B cell (primary cell): ENCODE results near the gene FLNB. TPM values are rescaled to one million over a fixed set of nuclear protein-coding genes. Genes with fewer than 3 reads are reported as not detected.

Source experiments
- ATAC-seq: fragments of 200-7000 bp; cut with Tn5 transposase; one replicate; pipeline ENCODE4 v1.10.0; 2021; ENCODE audit warnings: low read depth, mild to moderate bottlenecking, moderate number of reproducible peaks, moderate library complexity
- CTCF ChIA-PET: fragments of 350-600 bp; sonication (Branson Sonifier 250); formaldehyde crosslinking; loops from one replicate; lab custom pipeline; 2021; ENCODE audit warnings: antibody characterized with exemption, inconsistent platforms; lab: Charles Lee
- POLR2A ChIA-PET: fragments of 350-600 bp; sonication (Branson Sonifier 250); formaldehyde crosslinking; loops from one replicate; lab custom pipeline; 2021; ENCODE audit warnings: antibody characterized with exemption; lab: Charles Lee
- DNase-seq: peaks from one replicate; pipeline ENCODE4 v3.0.0; 2013
- H2AFZ ChIP-seq: 2 replicates; pipeline ENCODE4 v1.6.1; 2012; ENCODE audit warnings: mild to moderate bottlenecking, low read depth, low read length; ENCODE audit not compliant: insufficient read depth, poor library complexity, severe bottlenecking
- H3K27ac ChIP-seq, 2 donors: 1 replicate in 1 of 2; 2 replicates in 1 of 2; pipeline ENCODE4 v1.5.1; 2012 to 2013; ENCODE audit warnings: low read length in 2 of 2, mild to moderate bottlenecking in 2 of 2, moderate library complexity in 1 of 2
- H3K27me3 ChIP-seq, 4 experiments: fragments of 200-600 bp in 1 of 4; sonication (generic) in 1 of 4; replicated peaks in 1 of 4; 1 replicate in 2 of 4; 2 replicates in 2 of 4; pipeline versions ENCODE4 v1.6.1 to v1.7.0; 2013 to 2016; ENCODE audit warnings: low read length in 3 of 4, mild to moderate bottlenecking in 2 of 4, mixed read lengths in 1 of 4, moderate library complexity in 1 of 4; ENCODE audit not compliant: insufficient read depth in 4 of 4, control insufficient read depth in 3 of 4; ENCODE audit errors: control extremely low read depth in 1 of 4
- H3K36me3 ChIP-seq, 2 experiments: replicated peaks in 1 of 2; 1 replicate in 1 of 2; 2 replicates in 1 of 2; pipeline versions ENCODE4 v1.6.1 to v1.7.1; 2013; ENCODE audit warnings: low read length in 1 of 2; ENCODE audit not compliant: insufficient read depth in 2 of 2, control insufficient read depth in 1 of 2; ENCODE audit errors: control extremely low read depth in 1 of 2, extremely low read depth in 1 of 2
- H3K4me1 ChIP-seq, 2 donors: fragments of 200-600 bp in 1 of 2; sonication (generic) in 1 of 2; 1 replicate in 1 of 2; 2 replicates in 1 of 2; pipeline versions ENCODE4 v1.5.1 to v1.6.1; 2013 to 2017; ENCODE audit warnings: low read length in 2 of 2; ENCODE audit not compliant: control insufficient read depth in 2 of 2, insufficient read depth in 2 of 2
- H3K4me2 ChIP-seq: replicated peaks from 2 replicates; pipeline ENCODE3; 2012; ENCODE audit warnings: mild to moderate bottlenecking, low read depth, low read length; ENCODE audit not compliant: poor library complexity, severe bottlenecking
- H3K4me3 ChIP-seq, 5 experiments: fragments of 200-600 bp in 1 of 5; sonication (generic) in 1 of 5; 1 replicate in 3 of 5; 2 replicates in 2 of 5; pipeline versions ENCODE4 v1.5.1 to v1.7.0; 2011 to 2016; ENCODE audit warnings: low read length in 4 of 5, mild to moderate bottlenecking in 4 of 5, low read depth in 2 of 5, control low read depth in 1 of 5, moderate library complexity in 1 of 5; ENCODE audit not compliant: insufficient read depth in 1 of 5; ENCODE audit errors: control extremely low read depth in 1 of 5, extremely low read depth in 1 of 5
- H3K79me2 ChIP-seq: fragments of 200-600 bp; sonication (generic); one replicate; pipeline ENCODE4 v1.6.0; 2016; ENCODE audit warnings: low read length; ENCODE audit not compliant: control insufficient read depth, insufficient read depth
- H3K9ac ChIP-seq: fragments of 200-600 bp; sonication (generic); 2 replicates; pipeline ENCODE4 v1.6.1; 2017; ENCODE audit warnings: mild to moderate bottlenecking, low read length, moderate library complexity
- H3K9me3 ChIP-seq, 3 donors: one replicate each; pipeline versions ENCODE4 v1.6.1 to v1.7.1; 2013; ENCODE audit warnings: low read length in 2 of 3; ENCODE audit not compliant: control insufficient read depth in 2 of 3, insufficient read depth in 1 of 3; ENCODE audit errors: control extremely low read depth in 1 of 3
- H4K20me1 ChIP-seq: 2 replicates; pipeline ENCODE4 v1.6.0; 2012; ENCODE audit warnings: mild to moderate bottlenecking, low read length; ENCODE audit not compliant: insufficient read depth, control insufficient read depth, poor library complexity, severe bottlenecking
- H3K27ac Mint-ChIP-seq: one replicate; pipeline ENCODE4 v1.8.0; 2021; ENCODE audit warnings: mixed read lengths
- H3K27me3 Mint-ChIP-seq: one replicate; pipeline ENCODE4 v1.8.0; 2021; ENCODE audit warnings: mixed read lengths
- H3K4me1 Mint-ChIP-seq: one replicate; pipeline ENCODE4 v1.8.0; 2021; ENCODE audit warnings: mixed read lengths
- H3K4me3 Mint-ChIP-seq: one replicate; pipeline ENCODE4 v1.8.0; 2021; ENCODE audit warnings: mixed read lengths
- H3K9me3 Mint-ChIP-seq: one replicate; pipeline ENCODE4 v1.8.0; 2022; ENCODE audit warnings: mixed read lengths; ENCODE audit not compliant: insufficient read depth
- EZH2 ChIP-seq: IDR thresholded peaks from 2 replicates; pipeline ENCODE4 v1.6.1; 2012; ENCODE audit warnings: borderline replicate concordance, low read depth, mild to moderate bottlenecking, moderate library complexity, low read length; ENCODE audit not compliant: insufficient read depth, poor library complexity, severe bottlenecking
- WGBS: methylation state at CpG from one replicate; pipeline ENCODE4 v1.1.5; 2013; ENCODE audit warnings: missing lambda C conversion rate; ENCODE audit not compliant: insufficient coverage; 5-methylcytosine and 5-hydroxymethylcytosine counted together
- intact Hi-C: fragments of 100-400 bp; cut with micrococcal nuclease; formaldehyde crosslinking; loops from one replicate; pipeline ENCODE4 v1.10.0; 2022
- polyA plus RNA-seq: library from polyadenylated mRNA; depleted of rRNA; stranded (reverse); fragments of >200 nt; gene quantifications from 2 replicates; pipeline ENCODE4 v1.2.3, GENCODE V29; 2012
- total RNA-seq, 2 donors: library from RNA; stranded (reverse); fragments of 120-200 nt in 1 of 2; gene quantifications; 1 replicate in 1 of 2; 2 replicates in 1 of 2; pipeline versions ENCODE4 v1.2.3 to v1.2.4, GENCODE V29; 2013 to 2022
- TF ChIP-seq, protein P1 (sequence below): fragments of 200-600 bp; IDR thresholded peaks from one replicate; pipeline ENCODE4 v1.8.0; 2022; ENCODE audit warnings: antibody characterized with exemption, mild to moderate bottlenecking

Gene FLNB
- total and polyA plus RNA-seq, 2 donors (not counting 1 experiment from before 2014, with no cell fraction given) = 25.5 to 28.3 TPM

DNA sequence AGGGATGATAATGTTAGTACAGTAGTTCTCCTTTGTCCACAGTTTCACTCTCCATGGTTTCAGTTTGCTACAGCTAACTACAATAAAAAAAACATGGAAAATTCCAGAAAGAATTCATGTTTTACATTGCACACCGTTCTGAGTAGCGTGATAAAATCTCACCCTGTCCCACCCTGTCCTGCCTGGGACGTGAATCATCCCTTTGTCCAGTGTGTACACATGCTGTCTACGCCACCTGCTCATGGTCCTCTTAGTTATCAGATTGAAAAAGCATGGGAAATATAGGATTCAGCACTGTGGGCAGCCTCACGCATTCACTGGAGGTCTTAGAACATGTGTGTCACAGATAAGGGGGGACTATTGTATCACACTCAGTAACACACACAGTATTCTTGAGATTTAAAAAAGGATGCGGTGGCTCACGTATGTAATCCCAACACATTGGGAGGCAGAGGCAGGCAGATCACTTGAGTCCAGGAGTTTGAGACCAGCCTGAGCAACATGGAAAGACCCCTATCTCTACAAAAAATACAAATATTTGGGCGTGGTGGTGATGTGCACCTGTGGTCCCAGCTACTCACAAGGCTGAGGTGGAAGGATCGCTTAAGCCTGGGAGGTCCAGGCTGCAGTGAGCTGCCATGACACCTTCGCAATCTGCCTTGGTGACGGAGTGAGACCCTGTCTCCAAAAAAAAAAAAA is 8.7 kb upstream of the FLNB start:
- H3K79me2 ChIP-seq = no peaks in the 10 kb centered on the region
- H3K9me3 ChIP-seq = no peaks in the 10 kb centered on the region
- H3K27ac ChIP-seq = no peak overlapping the region
- Mint-ChIP-seq H3K9me3 (no peaks in the 10 kb centered on the region), H3K4me3 (no peak overlapping the region), H3K27ac (no peak overlapping the region), H3K27me3 (no peaks in the 10 kb centered on the region), H3K4me1 (peaks cover 18% of the 10 kb centered on the region)
- DNase-seq (no peak), ATAC-seq (no peak)
- TF ChIP-seq, protein P1, sequence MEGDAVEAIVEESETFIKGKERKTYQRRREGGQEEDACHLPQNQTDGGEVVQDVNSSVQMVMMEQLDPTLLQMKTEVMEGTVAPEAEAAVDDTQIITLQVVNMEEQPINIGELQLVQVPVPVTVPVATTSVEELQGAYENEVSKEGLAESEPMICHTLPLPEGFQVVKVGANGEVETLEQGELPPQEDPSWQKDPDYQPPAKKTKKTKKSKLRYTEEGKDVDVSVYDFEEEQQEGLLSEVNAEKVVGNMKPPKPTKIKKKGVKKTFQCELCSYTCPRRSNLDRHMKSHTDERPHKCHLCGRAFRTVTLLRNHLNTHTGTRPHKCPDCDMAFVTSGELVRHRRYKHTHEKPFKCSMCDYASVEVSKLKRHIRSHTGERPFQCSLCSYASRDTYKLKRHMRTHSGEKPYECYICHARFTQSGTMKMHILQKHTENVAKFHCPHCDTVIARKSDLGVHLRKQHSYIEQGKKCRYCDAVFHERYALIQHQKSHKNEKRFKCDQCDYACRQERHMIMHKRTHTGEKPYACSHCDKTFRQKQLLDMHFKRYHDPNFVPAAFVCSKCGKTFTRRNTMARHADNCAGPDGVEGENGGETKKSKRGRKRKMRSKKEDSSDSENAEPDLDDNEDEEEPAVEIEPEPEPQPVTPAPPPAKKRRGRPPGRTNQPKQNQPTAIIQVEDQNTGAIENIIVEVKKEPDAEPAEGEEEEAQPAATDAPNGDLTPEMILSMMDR = no peak
- TF ChIP-seq EZH2 = no peak
- no peak overlapping the region for H3K9ac ChIP-seq
- H3K4me2 ChIP-seq = peak overlapping the region; percentile 65
- WGBS = 91% methylated on average over 4 of the region's 11 CpGs
- intact Hi-C loops = loop anchor here (10.0 kb wide), 1 partner anchor 835 kb away; the partner anchor contains the start of gene IL17RD
- no peaks in the 10 kb centered on the region for H3K27me3 ChIP-seq
- H4K20me1 ChIP-seq = no peaks in the 10 kb centered on the region
- H3K4me1 ChIP-seq = peaks cover 12 to 18% of the 10 kb centered on the region in 2 donors
- H2AFZ ChIP-seq = no peak overlapping the region
- POLR2A ChIA-PET = no interaction called here
- no peaks in the 10 kb centered on the region for H3K36me3 ChIP-seq
- CTCF ChIA-PET = interaction anchor here (0.7 kb wide), 1 partner anchor 77 kb away, joined by 5 read pairs; no protein-coding TSS in a partner anchor
- H3K4me3 ChIP-seq = no peak overlapping the region

DNA sequence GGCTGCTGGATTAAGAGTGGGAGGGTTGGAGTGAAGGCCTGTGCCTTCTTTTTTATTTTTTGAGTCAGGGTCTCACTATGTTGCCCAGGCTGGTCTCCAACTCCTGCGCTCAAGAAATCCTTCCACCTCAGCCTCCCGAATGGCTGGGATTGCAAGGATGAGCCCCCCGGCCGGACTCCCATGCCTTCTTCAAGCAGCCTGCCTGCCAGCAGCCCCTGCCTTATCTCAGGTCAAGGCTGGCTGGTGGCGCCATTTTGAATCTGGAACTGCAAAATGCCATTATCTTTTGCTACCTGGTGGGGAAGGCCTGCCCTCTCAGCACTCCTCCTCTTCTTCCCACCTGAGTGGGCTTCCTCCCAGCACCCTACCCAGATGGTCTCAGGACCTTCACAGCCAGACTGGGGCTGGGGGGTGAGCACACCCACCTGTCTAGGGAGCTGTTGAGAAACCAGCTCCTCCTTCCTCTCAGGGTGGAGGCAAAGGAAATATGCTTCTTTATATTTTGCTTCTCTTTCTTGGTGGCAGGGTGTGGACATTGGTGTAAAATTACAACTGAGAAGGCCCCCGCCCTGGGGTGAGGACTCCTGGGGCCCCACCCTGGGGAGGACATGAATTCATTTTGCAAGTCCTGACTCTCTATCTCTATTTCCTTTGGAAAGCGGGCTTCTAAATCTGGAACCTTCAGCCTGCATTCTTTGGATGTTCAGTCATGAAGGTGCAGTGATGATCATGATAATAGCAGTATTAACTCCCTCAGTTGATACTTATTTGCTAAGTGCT is 7.7 kb upstream of the FLNB start:
- Mint-ChIP-seq H3K27ac (no peak overlapping the region), H3K4me3 (no peak overlapping the region), H3K9me3 (no peaks in the 10 kb centered on the region), H3K4me1 (peaks cover 18% of the 10 kb centered on the region), H3K27me3 (no peaks in the 10 kb centered on the region)
- H3K27ac ChIP-seq = no peak overlapping the region
- no peaks in the 10 kb centered on the region for H3K36me3 ChIP-seq
- no peak for ATAC-seq
- H3K4me2 ChIP-seq = no peak overlapping the region
- no peaks in the 10 kb centered on the region for H4K20me1 ChIP-seq
- no peak for DNase-seq
- CTCF ChIA-PET = no interaction called here
- no peaks in the 10 kb centered on the region for H3K9me3 ChIP-seq
- intact Hi-C loops = loop anchor here (10.0 kb wide), 1 partner anchor 836 kb away; the partner anchor contains the start of gene IL17RD
- H2AFZ ChIP-seq = no peak overlapping the region
- peaks cover 12 to 18% of the 10 kb centered on the region in 2 donors for H3K4me1 ChIP-seq
- no peak overlapping the region for H3K4me3 ChIP-seq
- H3K9ac ChIP-seq = no peak overlapping the region
- no peaks in the 10 kb centered on the region for H3K27me3 ChIP-seq
- TF ChIP-seq, protein P1 = no peak
- TF ChIP-seq EZH2 = no peak
- POLR2A ChIA-PET = no interaction called here
- no peaks in the 10 kb centered on the region for H3K79me2 ChIP-seq
- 98% methylated on average over 5 of the region's 7 CpGs for WGBS
